Activated CD8-positive, alpha-beta memory T cell treated with anti-CD3 and anti-CD28 coated beads, Interleukin-2, amount 50 U/mL, for 24 hours (primary cell): ENCODE measurements around the gene DYNLT2B.
"Not testable (repeated sequence)": the region's sequence is repeated elsewhere in the genome, so short reads cannot be mapped to it uniquely, and the experiment has no call there.

Experiments
- DNase-seq: peaks from one replicate; pipeline ENCODE4 v3.0.0-alpha.2; 2020; ENCODE audit errors: extremely low read depth

The DYNLT2B gene

GRCh38 chr3:196317687-196318467 lies at the start of gene DYNLT2B:
TSS of gene DYNLT2B (minus strand) at chr3:196318240. CDS start at chr3:196318152, 88 bp downstream.
- DNase-seq: peak; percentile 63

GRCh38 chr3:196365736-196366135 lies 47.7 kb upstream of the DYNLT2B start:
- no peak for DNase-seq

DNA sequence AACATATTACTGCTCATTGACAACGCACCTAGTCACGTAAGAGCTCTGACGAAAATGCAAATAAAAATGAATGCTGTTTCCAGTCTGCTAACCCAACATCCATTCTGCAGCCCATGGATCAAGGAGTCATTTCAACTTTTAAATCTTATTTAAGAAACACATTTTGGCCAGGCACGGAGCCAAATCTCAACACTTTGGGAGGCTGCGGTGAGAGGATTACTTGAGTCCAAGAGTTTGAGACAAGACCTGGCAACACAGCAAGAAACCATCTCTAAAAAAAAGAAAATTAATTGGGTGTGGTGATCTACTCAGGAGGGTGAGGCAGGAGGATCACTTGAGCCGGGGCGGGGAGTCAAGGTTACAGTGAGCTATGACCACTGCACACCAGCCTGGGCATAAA lies 42.5 kb upstream of the DYNLT2B start:
- no peak for DNase-seq

GRCh38 chr3:196358540-196358939 lies 40.5 kb upstream of the DYNLT2B start:
- not testable (repeated sequence) for DNase-seq

DNA sequence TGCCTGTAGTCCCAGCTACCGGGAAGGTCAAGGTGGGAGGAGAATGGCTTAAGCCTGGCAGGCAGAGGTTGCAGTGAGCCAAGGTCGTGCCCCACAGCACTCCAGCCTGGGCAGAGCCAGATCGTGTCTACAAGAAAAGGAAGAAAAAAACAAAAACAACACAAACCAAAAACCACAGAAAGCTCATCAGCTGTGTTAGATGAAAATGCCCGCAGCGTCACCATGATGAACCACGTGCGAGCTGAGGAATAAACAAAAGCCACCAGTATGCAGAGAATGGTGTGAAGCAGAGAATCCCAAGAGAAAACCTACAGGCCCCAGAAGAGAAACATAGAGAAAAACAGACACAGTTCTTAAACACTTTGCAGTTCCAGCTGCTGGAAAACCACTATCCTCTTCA lies 39.9 kb upstream of the DYNLT2B start:
- DNase-seq: no peak

DNA sequence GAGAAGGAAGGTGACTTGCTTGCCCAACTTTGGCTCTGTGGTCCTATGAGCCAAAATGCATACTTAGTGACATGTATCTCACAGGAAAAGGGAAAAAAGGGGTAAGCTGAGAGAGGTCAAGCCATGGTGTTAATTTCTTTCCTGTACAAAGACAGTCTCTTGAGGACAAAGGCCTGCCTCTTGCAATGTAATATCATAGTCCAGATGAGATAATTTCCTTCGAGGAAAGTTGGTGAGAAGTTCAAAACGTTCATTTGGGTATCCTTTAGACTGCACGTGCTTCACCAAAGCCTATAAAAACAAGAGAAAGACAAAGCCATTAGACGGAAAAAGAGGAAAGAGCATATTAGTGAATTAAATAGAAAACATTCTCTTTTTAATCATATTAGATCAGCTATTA lies 38.5 kb upstream of the DYNLT2B start:
- no peak for DNase-seq

GRCh38 chr3:196355668-196356067 lies 37.6 kb upstream of the DYNLT2B start:
- no peak for DNase-seq

- no peak for DNase-seq
Observed at GRCh38 chr3:196354132-196354531, 36.1 kb upstream of the DYNLT2B start.

DNA sequence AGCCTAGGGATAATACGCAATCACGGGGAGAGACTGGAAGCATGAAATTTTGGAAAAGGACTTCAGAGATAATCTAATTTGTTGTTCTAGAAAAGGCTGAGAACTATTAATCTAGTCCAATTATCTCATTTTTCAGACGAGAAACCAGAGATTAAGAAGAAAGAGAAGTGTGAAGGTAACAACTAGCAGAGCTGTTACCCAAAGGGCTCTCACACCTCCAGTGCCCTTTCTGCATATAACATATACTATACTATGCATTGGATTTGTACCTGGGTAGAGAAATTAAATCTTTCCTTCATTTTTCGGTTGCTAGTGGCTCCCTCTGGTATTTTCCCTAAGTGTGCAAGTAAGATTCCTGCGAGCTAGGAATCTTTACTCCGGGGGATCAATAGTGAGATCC lies 33.5 kb upstream of the DYNLT2B start:
- no peak for DNase-seq

DNA sequence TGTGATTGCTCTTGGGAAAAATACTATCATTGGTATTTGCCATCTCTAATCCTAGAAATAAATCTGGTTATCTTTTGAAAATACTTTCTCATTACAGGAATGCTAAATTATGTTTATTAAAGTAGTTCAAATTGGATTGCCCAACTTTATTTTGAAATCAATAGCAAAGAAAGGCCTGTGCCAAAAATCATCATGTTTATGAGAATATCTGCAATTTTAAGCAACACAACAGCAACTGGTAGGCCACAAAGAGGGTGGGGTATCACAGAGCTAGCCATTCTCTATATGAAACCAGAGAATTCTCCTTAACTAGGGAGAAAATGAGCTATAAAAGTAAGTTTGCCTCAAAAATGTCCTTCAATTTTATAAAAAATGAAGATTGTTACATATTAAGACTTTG lies 32.0 kb upstream of the DYNLT2B start:
- DNase-seq: no peak

DNA sequence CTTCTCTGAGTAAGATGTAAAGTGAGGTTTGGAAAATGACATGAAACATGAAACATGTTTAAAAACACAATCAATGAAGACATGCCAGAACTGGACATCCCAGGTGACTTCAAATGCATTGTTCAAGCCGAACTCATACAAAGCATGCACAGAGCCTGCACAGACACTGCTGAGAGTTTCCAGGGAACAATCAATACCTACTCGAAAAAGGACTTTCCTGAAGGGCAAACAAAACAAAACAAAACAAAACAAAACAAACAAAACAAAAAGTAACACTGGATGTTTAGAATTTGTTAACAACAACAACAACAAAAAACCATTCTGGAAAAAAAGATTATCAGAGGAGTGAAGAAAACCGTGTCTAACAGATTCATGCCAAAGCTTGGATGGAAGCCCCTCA lies 30.7 kb upstream of the DYNLT2B start:
- no peak for DNase-seq

DNA sequence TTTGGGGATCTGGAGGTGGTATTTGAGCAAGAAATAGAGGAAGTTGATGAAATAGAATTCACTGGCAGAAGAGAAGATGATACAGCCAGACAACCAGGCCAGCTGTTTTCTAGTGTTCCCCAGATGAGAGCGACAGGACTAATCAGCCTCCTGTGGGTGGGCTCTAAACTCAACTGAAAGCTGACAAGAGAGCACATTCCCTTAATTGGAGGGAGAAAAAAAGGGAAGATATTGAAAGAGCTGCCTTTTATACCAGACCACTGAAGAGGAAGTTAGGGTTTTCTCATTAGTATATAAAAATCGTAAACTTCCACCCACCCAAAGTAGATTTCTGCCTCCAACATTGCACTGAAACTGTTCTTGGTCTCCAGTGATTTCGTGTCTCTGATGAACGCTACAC lies 26.6 kb upstream of the DYNLT2B start:
- no peak for DNase-seq

- DNase-seq: not testable (repeated sequence)
Observed at GRCh38 chr3:196343917-196344316, 25.9 kb upstream of the DYNLT2B start.

GRCh38 chr3:196341137-196341536 lies 23.1 kb upstream of the DYNLT2B start:
- no peak for DNase-seq

DNA sequence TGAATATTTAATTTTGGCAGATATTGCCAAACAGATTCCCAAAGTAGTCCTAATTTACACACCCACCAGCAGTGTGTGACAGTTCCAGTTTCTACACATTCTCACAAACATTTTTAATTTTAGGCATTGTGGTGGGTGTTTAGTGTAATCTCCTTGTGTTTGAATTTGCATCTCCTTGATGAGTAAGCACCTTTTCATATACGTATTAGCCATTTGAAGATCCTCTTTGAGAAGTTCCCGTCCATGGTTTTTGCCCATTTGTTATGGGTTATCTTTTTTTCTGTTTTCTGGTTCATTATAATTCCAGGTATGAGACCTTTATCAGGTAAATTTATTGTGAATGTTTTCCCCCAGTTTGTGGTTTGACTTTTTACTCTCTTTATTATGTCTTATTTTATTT lies 22.4 kb upstream of the DYNLT2B start:
- no peak for DNase-seq

- DNase-seq: no peak
Observed at GRCh38 chr3:196339493-196340254, 21.6 kb upstream of the DYNLT2B start.

DNA sequence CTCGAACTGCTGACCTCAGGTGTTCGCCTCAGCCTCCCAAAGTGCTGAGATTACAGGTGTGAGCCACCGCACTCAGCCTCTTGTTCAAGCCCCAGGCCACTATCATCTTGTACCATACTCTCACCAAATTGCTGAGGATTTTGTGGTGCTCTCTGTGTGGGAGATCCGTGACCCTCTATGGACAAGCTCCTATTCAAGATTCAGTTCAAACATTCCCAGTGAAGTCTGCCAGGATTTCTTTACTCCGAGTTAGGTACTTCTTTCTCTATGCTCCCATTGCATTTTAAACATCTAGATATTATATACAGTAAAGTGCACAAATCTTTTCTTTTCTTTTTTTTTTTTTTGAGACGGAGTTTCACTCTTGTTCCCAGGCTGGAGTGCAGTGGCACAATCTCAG lies 21.0 kb upstream of the DYNLT2B start:
- no peak for DNase-seq

DNA sequence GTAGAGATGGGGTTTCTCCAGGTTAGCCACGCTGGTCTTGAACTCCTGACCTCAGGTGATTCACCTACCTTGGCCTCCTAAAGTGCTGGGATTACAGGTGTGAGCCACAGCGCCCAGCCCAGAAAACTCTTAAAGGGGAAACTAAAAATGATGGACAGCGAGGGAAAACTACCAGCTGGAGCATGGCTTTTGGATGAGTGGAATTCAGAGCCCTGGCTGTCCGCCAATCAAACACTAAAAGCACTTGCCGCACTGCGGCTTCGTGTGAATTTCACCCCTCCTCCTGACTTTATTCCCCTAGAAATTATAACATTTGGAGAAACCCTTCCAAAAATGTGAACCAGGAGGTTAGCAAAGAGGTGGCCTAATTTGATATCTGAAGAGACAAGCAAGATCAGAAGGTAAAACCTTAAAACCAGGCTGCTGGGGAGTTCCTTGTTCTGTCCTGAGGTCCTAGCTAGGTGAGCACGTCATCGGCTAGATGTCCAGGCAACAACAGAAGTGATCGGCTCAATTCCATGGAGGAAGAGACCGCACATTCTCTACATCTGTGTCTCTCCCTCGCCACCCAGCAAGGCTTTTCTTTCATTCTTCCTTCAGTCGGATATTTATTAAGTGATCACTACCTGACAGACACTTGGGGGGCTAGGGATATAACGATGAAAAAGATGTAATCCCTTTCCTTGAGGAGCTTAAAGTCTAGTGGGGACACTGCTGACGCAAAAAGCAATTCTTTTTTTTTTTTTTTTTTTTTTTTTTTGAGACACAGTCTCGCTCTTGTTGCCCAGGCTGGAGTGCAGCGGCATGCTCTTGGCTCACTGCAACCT lies 18.5 kb upstream of the DYNLT2B start:
- no peak for DNase-seq

DNA sequence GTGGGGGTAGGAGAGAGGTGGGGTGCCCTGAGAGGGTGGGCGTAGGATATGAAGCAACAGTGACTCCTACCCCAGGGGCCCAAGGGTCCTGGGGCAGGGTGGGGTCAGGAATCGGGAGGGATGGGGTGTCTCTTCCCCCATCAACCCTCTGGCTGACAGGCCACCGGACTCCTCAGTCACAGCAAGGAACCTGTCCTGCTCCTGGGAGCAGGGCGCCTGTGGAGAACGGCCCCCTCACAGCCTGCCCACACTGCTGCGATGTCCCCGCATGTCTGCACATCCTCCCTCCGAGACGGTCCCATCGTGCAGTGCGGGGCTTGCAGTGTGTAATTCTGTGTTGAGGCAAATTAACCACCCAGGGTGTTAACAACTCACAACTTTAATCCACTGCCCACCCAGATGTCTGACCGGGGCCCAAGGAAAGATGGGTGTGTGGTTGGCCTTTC lies 17.5 kb upstream of the DYNLT2B start:
- no peak for DNase-seq

DNA sequence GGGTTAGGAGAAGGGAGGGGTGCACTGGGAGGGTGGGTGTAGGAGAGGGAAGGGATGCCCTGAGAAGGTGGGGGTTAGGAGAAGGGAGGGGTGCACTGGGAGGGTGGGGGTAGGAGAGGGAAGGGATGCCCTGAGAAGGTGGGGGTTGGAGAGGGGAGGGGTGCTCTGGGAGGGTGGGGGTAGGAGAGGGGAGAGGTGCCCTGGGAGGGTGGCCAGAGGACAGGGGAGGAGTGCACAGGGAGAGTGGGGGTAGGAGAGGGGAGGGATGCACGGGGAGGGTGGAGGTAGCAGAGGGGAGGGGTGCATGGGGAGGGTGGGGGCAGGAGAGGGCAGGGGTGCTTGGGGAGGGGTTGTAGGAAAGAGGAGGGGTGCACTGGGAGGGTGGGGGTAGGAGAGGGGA lies 16.9 kb upstream of the DYNLT2B start:
- no peak for DNase-seq

GRCh38 chr3:196332168-196332567 lies 14.1 kb upstream of the DYNLT2B start:
- no peak for DNase-seq

DNA sequence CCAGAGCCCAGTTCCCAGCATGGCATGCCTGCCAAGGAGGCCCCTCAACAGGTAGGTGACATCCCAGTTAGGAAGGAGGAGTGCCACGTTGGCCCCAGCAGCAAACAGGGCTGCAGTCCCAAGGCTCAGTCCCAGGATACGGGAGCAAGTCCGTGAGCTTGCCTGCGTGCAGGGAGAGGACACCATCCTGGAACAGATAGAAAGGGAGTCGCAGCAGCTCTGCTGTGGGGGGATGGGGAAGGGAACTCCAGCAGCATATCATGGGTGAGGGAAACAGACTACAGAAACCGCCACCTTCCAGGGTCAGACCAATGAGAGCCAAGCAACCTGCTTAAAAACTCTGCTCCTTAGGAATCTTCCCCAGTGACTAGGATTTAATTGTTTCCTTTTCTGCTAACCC lies 9.4 kb upstream of the DYNLT2B start:
- DNase-seq: no peak
